Stomach (tissue), 9 donors: ENCODE results near the gene MYT1. TPM values are rescaled to one million over a fixed set of nuclear protein-coding genes. Genes with fewer than 3 reads are reported as not detected.

Source experiments
- DNase-seq, 2 donors: peaks; one replicate each; pipeline versions ENCODE4 v3.0.0 to v3.0.0-alpha.2; 2013 to 2019
- H3K27ac ChIP-seq, 5 donors: fragments of 200-600 bp in 4 of 5; sonication (generic) in 4 of 5; one replicate each; pipeline ENCODE4 v1.5.1; 2013 to 2019; ENCODE audit warnings: mild to moderate bottlenecking in 1 of 5, moderate library complexity in 1 of 5
- H3K27me3 ChIP-seq, 3 donors: fragments of 200-600 bp; sonication (generic); one replicate each; pipeline ENCODE4 v1.5.1; 2017 to 2019; ENCODE audit warnings: mixed run types in 1 of 3
- H3K36me3 ChIP-seq, 4 donors: fragments of 200-600 bp; sonication (generic); 1 replicate in 3 of 4; 2 replicates in 1 of 4; pipeline ENCODE4 v1.5.1; 2016 to 2019
- H3K4me1 ChIP-seq, 4 donors: fragments of 200-600 bp; sonication (generic); one replicate each; pipeline ENCODE4 v1.5.1; 2016 to 2019
- H3K4me3 ChIP-seq, 4 donors: fragments of 200-600 bp; sonication (generic) in 3 of 4; one replicate each; pipeline ENCODE4 v1.5.1; 2016 to 2019; ENCODE audit warnings: mild to moderate bottlenecking in 1 of 4
- H3K9me3 ChIP-seq, 4 donors: fragments of 200-600 bp; sonication (generic); one replicate each; pipeline ENCODE4 v1.5.1; 2016 to 2019
- CTCF ChIP-seq, 7 experiments: fragments of 450-650 bp in 4 of 7; fragments of 200-600 bp in 3 of 7; sonication (generic) in 3 of 7; IDR thresholded peaks; one replicate each; pipeline ENCODE4 v1.5.1; 2016 to 2019; ENCODE audit warnings: antibody characterized with exemption in 7 of 7, control low read depth in 2 of 7, mild to moderate bottlenecking in 1 of 7
- EP300 ChIP-seq: sonication (generic); formaldehyde crosslinking; IDR thresholded peaks from one replicate; pipeline ENCODE4 v1.6.1; 2017; ENCODE audit warnings: antibody characterized with exemption
- POLR2A ChIP-seq, 4 donors: fragments of 450-650 bp; IDR thresholded peaks; one replicate each; pipeline ENCODE4 v1.6.1; 2016; ENCODE audit warnings: antibody characterized with exemption in 4 of 4, control low read depth in 2 of 4, mild to moderate bottlenecking in 1 of 4, moderate library complexity in 1 of 4
- POLR2AphosphoS5 ChIP-seq, 3 donors: sonication (generic); formaldehyde crosslinking; IDR thresholded peaks; one replicate each; pipeline ENCODE4 v1.6.1; 2016; ENCODE audit warnings: antibody characterized with exemption in 3 of 3
- WGBS, 5 donors: extraction: QIAGEN DNeasy Blood & Tissue Kit in 3 of 5; methylation state at CpG; one replicate each; pipeline versions ENCODE4 v1.1.5 to v1.1.7; 2013 to 2018; 5-methylcytosine and 5-hydroxymethylcytosine counted together
- intact Hi-C: fragments of 100-400 bp; cut with DNase I; formaldehyde crosslinking; loops from one replicate; pipeline ENCODE4 v1.15.1; 2023; ENCODE audit warnings: low total_unique reads
- polyA plus RNA-seq, 3 donors: library from polyadenylated mRNA; stranded (reverse); fragments of 200-250 nt; gene quantifications; one replicate each; pipeline ENCODE4 v1.2.3, GENCODE V29; 2013
- total RNA-seq, 5 donors: library from RNA; depleted of rRNA; stranded (reverse); fragments of >200 nt; gene quantifications; one replicate each; pipeline versions ENCODE4 v1.1.0 to v1.2.3, GENCODE V29; 2014 to 2016
- donor health status: healthy with polysubstance abuse.
- donor health status: Bipolar disorder and iron deficiency.
- donor health status: healthy.

MYT1 gene
- total and polyA plus RNA-seq, 8 donors: 0.08 to 0.55 (median 0.25) TPM; not detected in 5

GRCh38 chr20:64169091-64169560, 4.9 kb downstream of the MYT1 start:
- intact Hi-C loops: no loop called here
- no peak for DNase-seq
- peaks cover 0 to 88% (median 46%) of the 10 kb centered on the region in 3 donors for H3K27me3 ChIP-seq
- H3K4me1 ChIP-seq: no peaks in the 10 kb centered on the region
- TF ChIP-seq EP300: no peak
- no peak for TF ChIP-seq POLR2AphosphoS5 (IDR thresholded peaks at IDR 0.05)
- TF ChIP-seq CTCF (IDR thresholded peaks at IDR 0.05): no peak
- TF ChIP-seq POLR2A (IDR thresholded peaks at IDR 0.05): no peak
- WGBS, 5 donors: 80 to 89% (median 86%) methylated on average over 10 of the region's 10 CpGs
- H3K27ac ChIP-seq: no peak overlapping the region
- H3K9me3 ChIP-seq: no peaks in the 10 kb centered on the region
- H3K4me3 ChIP-seq: no peak overlapping the region
- no peaks in the 10 kb centered on the region for H3K36me3 ChIP-seq

- intact Hi-C loops: no loop called here
- Histone ChIP-seq H3K27me3 (peaks cover 0 to 69% (median 30%) of the 10 kb centered on the region in 3 donors), H3K36me3 (no peaks in the 10 kb centered on the region), H3K4me3 (no peak overlapping the region), H3K27ac (no peak overlapping the region), H3K9me3 (no peaks in the 10 kb centered on the region), H3K4me1 (no peaks in the 10 kb centered on the region)
- DNase-seq: no peak
- whole genome bisulfite sequencing, 5 donors: 68 to 84% (median 78%) methylated on average over 6 to 8 of the region's 8 CpGs
- no peak for TF ChIP-seq CTCF (IDR thresholded peaks at IDR 0.05)
Observed at GRCh38 chr20:64171211-64171610, 7.0 kb downstream of the MYT1 start.

GRCh38 chr20:64173116-64173515, 8.9 kb downstream of the MYT1 start:
- Histone ChIP-seq H3K27ac (no peak overlapping the region), H3K27me3 (peaks cover 0 to 69% (median 23%) of the 10 kb centered on the region in 3 donors), H3K9me3 (no peaks in the 10 kb centered on the region), H3K4me3 (no peak overlapping the region), H3K4me1 (no peaks in the 10 kb centered on the region), H3K36me3 (no peaks in the 10 kb centered on the region)
- 56 to 72% (median 68%) methylated on average over 3 to 4 of the region's 4 CpGs for WGBS, 5 donors
- no peak for DNase-seq
- TF ChIP-seq POLR2A (IDR thresholded peaks at IDR 0.05) (no peak), EP300 (no peak), POLR2AphosphoS5 (IDR thresholded peaks at IDR 0.05) (no peak), CTCF (IDR thresholded peaks at IDR 0.05) (no peak)
- intact Hi-C loops: no loop called here

- no peak overlapping the region for H3K27ac ChIP-seq
- 28 to 40% (median 31%) methylated on average over 7 to 11 of the region's 11 CpGs for WGBS, 5 donors
- no peak overlapping the region for H3K4me3 ChIP-seq
- DNase-seq: no peak
- no peaks in the 10 kb centered on the region for H3K9me3 ChIP-seq
- intact Hi-C loops: no loop called here
- H3K27me3 ChIP-seq: peaks cover 0 to 44% (median 10%) of the 10 kb centered on the region in 3 donors
- TF ChIP-seq POLR2AphosphoS5 (IDR thresholded peaks at IDR 0.05): no peak
- no peak for TF ChIP-seq POLR2A (IDR thresholded peaks at IDR 0.05)
- TF ChIP-seq CTCF (IDR thresholded peaks at IDR 0.05): no peak
- TF ChIP-seq EP300: no peak
- H3K4me1 ChIP-seq: no peaks in the 10 kb centered on the region
- H3K36me3 ChIP-seq: no peaks in the 10 kb centered on the region
Observed at GRCh38 chr20:64176551-64176950, 12.3 kb downstream of the MYT1 start.
